ENCODE results near the gene PPIL6. TPM values are rescaled to one million over a fixed set of nuclear protein-coding genes. Genes with fewer than 3 reads are reported as not detected.

PPIL6 gene
- total RNA-seq, 4 donors from 2014 or later = 1.9 to 9.0 (median 2.5) TPM

GRCh38 chr6:109342506-109342905 is 97.9 kb downstream of the PPIL6 start:
- Histone ChIP-seq H3K9me3 (no peaks in the 10 kb centered on the region), H3K27me3 (no peaks in the 10 kb centered on the region), H3K4me1 (no peaks in the 10 kb centered on the region), H3K36me3 (no peaks in the 10 kb centered on the region), H3K27ac (no peak overlapping the region), H3K4me3 (no peak overlapping the region)
- TF ChIP-seq CTCF (IDR thresholded peaks at IDR 0.05) (no peak), POLR2A (IDR thresholded peaks at IDR 0.05) (no peak), POLR2AphosphoS5 (IDR thresholded peaks at IDR 0.05) (no peak), EP300 (IDR thresholded peaks at IDR 0.05) (no peak)
- WGBS, 2 donors (ENCODE audit: low coverage in 1 of 2) = 93 to 100% methylated on average over 2 to 3 of the region's 5 CpGs
- ATAC-seq = no peak

DNA sequence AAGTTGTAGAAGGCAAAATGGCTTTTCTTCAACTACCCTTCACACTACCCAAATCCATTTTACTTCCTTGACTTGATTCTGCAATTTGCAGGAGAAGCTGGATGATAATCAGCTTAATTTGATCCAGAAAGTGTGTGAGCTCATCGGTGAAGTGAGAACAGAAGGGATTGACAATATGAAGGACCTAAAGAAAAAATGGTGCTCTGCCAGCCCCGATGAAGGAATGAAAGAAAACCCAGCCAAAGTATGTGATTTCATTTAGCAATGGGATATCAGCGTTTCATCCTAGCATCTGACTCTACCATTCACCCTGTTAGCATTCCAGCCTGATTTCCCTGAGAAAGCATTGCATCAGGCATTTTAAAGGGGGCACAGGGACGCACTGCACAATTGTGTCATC is 99.6 kb downstream of the PPIL6 start:
- no peak overlapping the region for H3K27ac ChIP-seq
- no peak for ATAC-seq
- H3K4me1 ChIP-seq = peaks cover 0 to 8% (median 0%) of the 10 kb centered on the region in 3 donors
- whole genome bisulfite sequencing, 2 donors (ENCODE audit: low coverage in 1 of 2) = 74 to 75% methylated on average over 3 to 4 of the region's 4 CpGs
- no peaks in the 10 kb centered on the region for H3K36me3 ChIP-seq
- no peaks in the 10 kb centered on the region for H3K27me3 ChIP-seq
- H3K4me3 ChIP-seq = no peak overlapping the region
- H3K9me3 ChIP-seq = no peaks in the 10 kb centered on the region
- TF ChIP-seq EP300 (IDR thresholded peaks at IDR 0.05) (no peak), CTCF (IDR thresholded peaks at IDR 0.05) (no peak), POLR2A (IDR thresholded peaks at IDR 0.05) (no peak), POLR2AphosphoS5 (IDR thresholded peaks at IDR 0.05) (no peak)

Other genes starting within 250 kb of the PPIL6 start
- gene CD164, start 58.2 kb downstream of the PPIL6 start, total RNA-seq = 100 to 1,000 TPM in 3 of 4 donors, 10 to 100 TPM in 1; 87.2 to 198 (median 166) TPM
- gene SMPD2, start 96 bp upstream of the PPIL6 start, total RNA-seq = 1 to 10 TPM; 3.5 to 7.5 (median 6.4) TPM
- gene MICAL1, start 15.1 kb upstream of the PPIL6 start, total RNA-seq = 10 to 100 TPM; 13.6 to 26.8 (median 20.9) TPM
- gene ZBTB24, start 42.6 kb upstream of the PPIL6 start, total RNA-seq = 1 to 10 TPM; 6.2 to 8.9 (median 7.0) TPM

Data from gastroesophageal sphincter (tissue), 4 donors.